K562 (cell line): ENCODE measurements around the gene GPN1. TPM values are rescaled to one million over a fixed set of nuclear protein-coding genes. Genes with fewer than 3 reads are reported as not detected.

ENCODE experiments used
- ARNT ChIP-seq, 2 experiments: fragments of 450-650 bp; IDR thresholded peaks; 2 replicates each; pipeline ENCODE4 v1.6.1; 2016; ENCODE audit warnings: mild to moderate bottlenecking in 1 of 2
- BRF1 ChIP-seq: IDR thresholded peaks from 3 replicates; pipeline ENCODE4 v1.6.1; 2011; ENCODE audit warnings: borderline replicate concordance, mild to moderate bottlenecking; ENCODE audit not compliant: insufficient read length; ENCODE audit errors: extremely low read depth
- EGR1 ChIP-seq: fragments of 450-650 bp; conservative IDR thresholded peaks from 2 replicates; pipeline ENCODE4 v1.6.1; 2017; ENCODE audit warnings: mild to moderate bottlenecking
- ERF ChIP-seq: fragments of 450-650 bp; formaldehyde crosslinking; IDR thresholded peaks from 2 replicates; pipeline ENCODE4 v1.4.0; 2020; ENCODE audit warnings: mild to moderate bottlenecking, mixed read lengths
- FOXA3 ChIP-seq, 2 experiments: fragments of 450-650 bp in 1 of 2; sonication (generic) in 1 of 2; formaldehyde crosslinking; IDR thresholded peaks in 1 of 2; conservative IDR thresholded peaks in 1 of 2; 2 replicates each; pipeline versions ENCODE4 v1.4.0 to v1.8.0; 2020 to 2022; ENCODE audit warnings: mild to moderate bottlenecking in 2 of 2, missing genetic modification reagents in 1 of 2
- HNRNPLL ChIP-seq: fragments of 200-400 bp; formaldehyde crosslinking; IDR thresholded peaks from 2 replicates; pipeline ENCODE4 v1.6.1; 2017; ENCODE audit warnings: low read length, low read depth, mild to moderate bottlenecking; ENCODE audit not compliant: poor library complexity, severe bottlenecking
- HSF4 ChIP-seq: fragments of 250-450 bp; sonication (Bioruptor Pico); IDR thresholded peaks from 2 replicates; pipeline ENCODE4 v2.1.2; 2022; ENCODE audit warnings: mild to moderate bottlenecking, moderate library complexity, borderline replicate concordance
- ILF3 ChIP-seq: fragments of 450-650 bp; IDR thresholded peaks from 2 replicates; pipeline ENCODE4 v1.6.1; 2018; ENCODE audit warnings: antibody characterized with exemption, mild to moderate bottlenecking, moderate library complexity, borderline replicate concordance
- KDM4B ChIP-seq, 2 experiments: fragments of 450-650 bp in 1 of 2; sonication (generic) in 1 of 2; IDR thresholded peaks; 2 replicates each; pipeline ENCODE4 v1.6.1; 2016 to 2017; ENCODE audit warnings: borderline replicate concordance in 2 of 2, antibody characterized with exemption in 1 of 2, low read depth in 1 of 2, mild to moderate bottlenecking in 1 of 2
- MEF2A ChIP-seq: IDR thresholded peaks from 2 replicates; pipeline ENCODE4 v1.6.1; 2011; ENCODE audit warnings: low read depth, mild to moderate bottlenecking, low read length, moderate library complexity; ENCODE audit not compliant: control insufficient read depth
- PTTG1 ChIP-seq: fragments of 450-650 bp; IDR thresholded peaks from 2 replicates; pipeline ENCODE4 v1.6.1; 2016; ENCODE audit warnings: low read depth, mild to moderate bottlenecking, missing genetic modification characterization, missing compliant biosample characterization
- RREB1 ChIP-seq: fragments of 250-450 bp; sonication (Bioruptor Pico); IDR thresholded peaks from 2 replicates; pipeline ENCODE4 v1.4.0; 2020
- TFE3 ChIP-seq: fragments of 450-650 bp; formaldehyde crosslinking; IDR thresholded peaks from 2 replicates; pipeline ENCODE4 v1.4.0; 2020; ENCODE audit warnings: mild to moderate bottlenecking, mixed read lengths
- ZNF263 ChIP-seq: sonication (generic); formaldehyde crosslinking; IDR thresholded peaks from 2 replicates; pipeline ENCODE4 v1.8.0; 2022; ENCODE audit warnings: mild to moderate bottlenecking, missing genetic modification reagents, borderline replicate concordance
- ZNF639 ChIP-seq, 2 experiments: fragments of 200-800 bp in 1 of 2; sonication (Bioruptor generic) in 1 of 2; sonication (generic) in 1 of 2; formaldehyde crosslinking in 1 of 2; IDR thresholded peaks in 1 of 2; conservative IDR thresholded peaks in 1 of 2; 2 replicates each; pipeline versions ENCODE4 v1.5.0 to v1.6.1; 2016 to 2020; ENCODE audit warnings: missing compliant biosample characterization in 1 of 2, missing genetic modification characterization in 1 of 2, missing genetic modification reagents in 1 of 2
- ZNF778 ChIP-seq: fragments of 450-650 bp; formaldehyde crosslinking; IDR thresholded peaks from 2 replicates; pipeline ENCODE4 v1.4.0; 2020; ENCODE audit warnings: mild to moderate bottlenecking, moderate library complexity
- polyA plus RNA-seq, 8 experiments: library from polyadenylated mRNA; depleted of rRNA in 4 of 8; stranded (reverse) in 5 of 8; unstranded in 3 of 8; fragments of >200 nt; fragmentation: Nextera tagmentation in 2 of 8; fragmentation: Illumina TruSeq in 1 of 8; extraction: Ambion mirVana in 2 of 8; extraction: Trizol in 1 of 8; gene quantifications; 2 replicates each; pipeline versions ENCODE4 v1.2.1 to v1.2.3, GENCODE V29; 2011 to 2014; ENCODE audit warnings: inconsistent platforms in 1 of 8, missing spikeins in 1 of 8
- total RNA-seq, 7 experiments: library from RNA; depleted of rRNA in 6 of 7; stranded (reverse); fragments of >200 nt in 6 of 7; fragmentation: Illumina TruSeq in 2 of 7; extraction: Trizol in 2 of 7; gene quantifications; 2 replicates each; pipeline versions ENCODE4 v1.2.1 to v1.2.3, GENCODE V29; 2011 to 2021; ENCODE audit warnings: low replicate concordance in 1 of 7

GPN1 gene
- total and polyA plus RNA-seq, 9 of the 15 experiments (the other 6 are each of a cell fraction or from before 2014, with no cell fraction given): 23.4 to 171 (median 48.2) TPM

GRCh38 chr2:27683390-27684071, 54.7 kb downstream of the GPN1 start (continued):
- TF ChIP-seq RREB1 (CRISPR knock-in tag) (no peak), MEF2A (no peak), ZNF639 (CRISPR knock-in tag; conservative IDR thresholded peaks at IDR 0.05 in 1 of 2, IDR thresholded peaks at IDR 0.05 in 1 of 2) (no peak), ERF (no peak), EGR1 (no peak), ARNT (IDR thresholded peaks at IDR 0.05) (no peak), TFE3 (CRISPR knock-in tag) (no peak), ZNF263 (CRISPR knock-in tag) (no peak), PTTG1 (tag) (no peak), KDM4B (IDR thresholded peaks at IDR 0.05; ENCODE audit: borderline replicate concordance in 2 of 2, low read depth in 1 of 2) (no peak), HSF4 (CRISPR knock-in tag) (no peak), HNRNPLL (no peak), ZNF778 (CRISPR knock-in tag) (no peak), ILF3 (no peak), FOXA3 (CRISPR knock-in tag; conservative IDR thresholded peaks at IDR 0.05 in 1 of 2, IDR thresholded peaks at IDR 0.05 in 1 of 2) (no peak), BRF1 (no peak)
